GM13976 (cell line): Measurements from ENCODE around the gene PTRHD1.

ENCODE experiments used
- DNase-seq: peaks from one replicate; pipeline ENCODE4 v3.0.0; 2012; ENCODE audit warnings: low spot score
- in situ Hi-C: fragments of 300-500 bp; cut with MboI; formaldehyde crosslinking; loops from one replicate; pipeline ENCODE4 v1.12.0; 2022; ENCODE audit warnings: low sequenced_read_pairs, mixed read lengths, inconsistent platforms; ENCODE audit not compliant: unreplicated experiment
- TF ChIP-seq, protein P1 (sequence below): IDR thresholded peaks from 2 replicates; pipeline ENCODE4 v1.5.1; 2012; ENCODE audit warnings: borderline replicate concordance, mild to moderate bottlenecking; ENCODE audit not compliant: insufficient read depth; ENCODE audit errors: extremely low read depth, missing control alignments, control extremely low read depth

The PTRHD1 gene

DNA sequence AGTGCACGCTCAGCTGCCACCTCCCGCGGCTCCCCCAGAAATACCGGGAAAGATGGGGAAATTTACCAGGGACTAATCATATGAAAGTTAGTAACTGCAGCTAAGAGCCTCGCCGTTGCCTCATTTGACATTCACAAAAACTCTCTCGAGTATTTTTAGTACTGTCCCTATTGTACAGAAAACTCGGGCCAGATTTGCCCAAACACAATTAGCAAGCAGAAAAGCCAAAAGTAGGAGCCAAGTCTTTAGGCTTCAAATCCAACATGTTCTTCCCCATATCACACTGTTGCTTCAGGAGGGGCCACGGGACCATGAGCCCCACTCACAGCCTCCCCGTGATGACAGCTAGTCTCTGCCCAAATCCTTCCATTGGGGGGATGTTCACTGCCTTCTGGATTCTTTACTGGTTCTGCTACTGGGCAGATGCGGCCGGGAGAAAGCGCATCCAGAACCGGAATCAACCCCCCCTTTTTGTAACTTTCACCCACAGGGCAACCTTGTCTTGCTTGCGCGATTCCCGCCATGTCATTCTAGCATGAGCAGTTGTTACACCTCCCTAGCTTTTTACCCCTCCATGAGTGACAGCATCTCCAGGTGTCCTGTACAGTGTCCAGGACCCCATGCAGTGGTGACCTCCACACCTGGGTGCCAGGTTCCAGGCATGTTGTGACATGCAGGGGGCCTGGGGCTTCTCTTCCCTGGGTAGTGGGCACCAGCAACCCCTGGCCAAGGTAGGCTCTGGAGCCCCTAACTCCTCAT is 35.2 kb upstream of the PTRHD1 start:
- TF ChIP-seq, protein P1, sequence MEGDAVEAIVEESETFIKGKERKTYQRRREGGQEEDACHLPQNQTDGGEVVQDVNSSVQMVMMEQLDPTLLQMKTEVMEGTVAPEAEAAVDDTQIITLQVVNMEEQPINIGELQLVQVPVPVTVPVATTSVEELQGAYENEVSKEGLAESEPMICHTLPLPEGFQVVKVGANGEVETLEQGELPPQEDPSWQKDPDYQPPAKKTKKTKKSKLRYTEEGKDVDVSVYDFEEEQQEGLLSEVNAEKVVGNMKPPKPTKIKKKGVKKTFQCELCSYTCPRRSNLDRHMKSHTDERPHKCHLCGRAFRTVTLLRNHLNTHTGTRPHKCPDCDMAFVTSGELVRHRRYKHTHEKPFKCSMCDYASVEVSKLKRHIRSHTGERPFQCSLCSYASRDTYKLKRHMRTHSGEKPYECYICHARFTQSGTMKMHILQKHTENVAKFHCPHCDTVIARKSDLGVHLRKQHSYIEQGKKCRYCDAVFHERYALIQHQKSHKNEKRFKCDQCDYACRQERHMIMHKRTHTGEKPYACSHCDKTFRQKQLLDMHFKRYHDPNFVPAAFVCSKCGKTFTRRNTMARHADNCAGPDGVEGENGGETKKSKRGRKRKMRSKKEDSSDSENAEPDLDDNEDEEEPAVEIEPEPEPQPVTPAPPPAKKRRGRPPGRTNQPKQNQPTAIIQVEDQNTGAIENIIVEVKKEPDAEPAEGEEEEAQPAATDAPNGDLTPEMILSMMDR: no peak
- in situ Hi-C loops: loop anchor here (10.0 kb wide), 1 partner anchor 214 kb away; no protein-coding TSS in a partner anchor
- no peak for DNase-seq

DNA sequence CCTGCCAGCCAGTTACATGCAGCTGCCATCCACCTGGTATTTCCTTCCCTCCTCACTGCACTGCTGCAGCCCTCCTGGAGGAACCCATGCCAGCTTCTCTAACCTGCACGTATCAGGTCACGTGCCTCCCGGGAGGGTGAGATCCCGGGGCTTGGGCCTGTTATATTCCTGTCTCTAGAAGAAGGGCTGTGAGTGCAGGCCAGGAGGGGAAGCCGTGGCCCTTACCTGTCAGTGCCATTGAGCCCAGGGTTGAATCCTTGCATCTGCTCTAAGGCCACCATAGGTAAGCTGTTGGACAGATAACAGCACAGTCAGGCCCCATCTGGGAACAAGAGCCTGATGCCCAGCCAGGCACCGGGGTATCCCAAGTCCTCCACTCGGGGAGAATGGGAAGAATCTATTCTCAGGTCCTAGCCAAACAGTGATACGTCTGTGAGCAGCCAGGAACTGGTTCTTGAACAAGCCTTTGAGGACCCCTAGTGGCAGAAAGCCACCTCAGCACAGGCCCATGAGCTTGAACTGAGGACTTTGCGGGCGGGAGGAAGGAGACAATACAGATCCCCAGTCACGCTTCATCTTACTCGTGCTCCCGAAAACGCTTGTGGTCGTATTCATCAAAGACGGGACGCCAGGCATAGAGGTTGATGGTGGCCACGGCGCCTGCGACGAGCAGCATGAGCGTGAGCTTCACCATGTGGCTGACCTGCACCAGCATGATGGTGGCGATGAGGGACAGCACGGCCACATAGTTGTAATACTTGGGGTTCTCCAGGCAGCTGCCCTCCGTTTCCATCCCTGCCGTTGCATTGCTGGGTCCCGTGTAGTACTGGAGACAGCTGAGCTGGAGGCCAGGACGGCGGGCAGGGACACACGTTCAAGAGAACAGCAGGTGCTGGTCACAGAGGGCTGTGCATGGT is 34.4 kb upstream of the PTRHD1 start:
- in situ Hi-C loops: loop anchor here (10.0 kb wide), 1 partner anchor 213 kb away; no protein-coding TSS in a partner anchor
- TF ChIP-seq, protein P1: peak; percentile 91
- peak; percentile 89 for DNase-seq

DNA sequence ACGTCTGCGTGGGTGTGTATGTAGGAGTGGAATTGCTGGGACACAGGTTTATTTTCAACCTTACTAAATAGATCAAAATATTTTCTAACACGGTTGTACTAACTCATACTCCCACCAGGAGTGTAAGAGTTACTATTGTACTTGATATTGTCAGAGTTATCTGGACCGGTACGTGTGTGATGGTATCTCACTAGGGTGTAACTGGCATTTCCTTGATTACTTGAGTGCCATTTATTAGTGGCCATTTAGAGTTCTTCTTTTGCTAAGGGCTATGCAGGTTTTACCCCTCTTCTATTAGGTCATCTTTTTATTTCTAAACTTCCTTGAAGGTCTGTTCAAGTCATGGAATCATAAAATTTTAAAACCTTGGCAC is 33.6 kb upstream of the PTRHD1 start:
- in situ Hi-C loops: loop anchor here (10.0 kb wide), 1 partner anchor 212 kb away; no protein-coding TSS in a partner anchor
- TF ChIP-seq, protein P1: no peak
- DNase-seq: no peak

DNA sequence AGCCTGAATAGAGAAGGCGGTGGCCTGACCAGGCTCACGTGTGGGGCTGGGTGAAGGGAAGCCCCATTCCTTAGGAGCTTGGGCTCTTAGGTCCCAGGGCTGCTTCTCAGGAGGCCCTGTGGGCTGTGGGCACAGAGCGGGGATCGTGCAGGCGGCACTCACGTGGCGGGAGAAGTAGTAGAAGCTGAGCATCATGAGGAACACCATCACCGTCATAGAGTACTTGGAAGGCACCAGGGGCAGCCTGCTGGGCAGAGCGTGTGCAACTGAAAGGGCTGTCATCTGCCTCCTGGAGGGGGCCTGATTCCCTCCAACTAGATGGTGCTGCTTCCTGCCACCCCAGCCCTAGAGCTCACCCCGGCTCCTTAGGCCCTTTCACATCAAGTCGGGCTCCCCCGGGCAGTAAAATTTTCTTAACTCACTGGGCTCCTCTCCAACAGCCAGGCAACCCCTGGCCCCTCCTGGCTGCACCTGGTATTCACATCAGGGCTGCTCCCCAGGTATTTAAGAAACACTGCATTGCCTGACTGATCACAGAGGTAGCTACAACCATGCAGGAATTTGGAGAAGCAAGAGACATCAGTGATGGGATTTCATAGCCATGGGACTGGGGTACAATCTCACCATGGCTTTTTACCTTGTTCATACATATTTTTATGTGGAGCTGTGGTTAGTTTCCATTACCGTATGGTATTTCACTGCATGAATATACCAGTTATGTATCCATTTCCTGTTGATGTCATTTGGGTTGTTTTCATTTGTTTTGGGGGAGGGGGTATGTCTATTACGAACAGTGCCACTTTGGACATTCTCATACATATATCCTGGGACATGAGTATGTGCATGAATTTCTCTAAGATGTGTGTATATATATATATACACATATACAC is 32.9 kb upstream of the PTRHD1 start:
- DNase-seq: no peak
- TF ChIP-seq, protein P1: no peak
- in situ Hi-C loops: loop anchor here (10.0 kb wide), 1 partner anchor 211 kb away; no protein-coding TSS in a partner anchor

DNA sequence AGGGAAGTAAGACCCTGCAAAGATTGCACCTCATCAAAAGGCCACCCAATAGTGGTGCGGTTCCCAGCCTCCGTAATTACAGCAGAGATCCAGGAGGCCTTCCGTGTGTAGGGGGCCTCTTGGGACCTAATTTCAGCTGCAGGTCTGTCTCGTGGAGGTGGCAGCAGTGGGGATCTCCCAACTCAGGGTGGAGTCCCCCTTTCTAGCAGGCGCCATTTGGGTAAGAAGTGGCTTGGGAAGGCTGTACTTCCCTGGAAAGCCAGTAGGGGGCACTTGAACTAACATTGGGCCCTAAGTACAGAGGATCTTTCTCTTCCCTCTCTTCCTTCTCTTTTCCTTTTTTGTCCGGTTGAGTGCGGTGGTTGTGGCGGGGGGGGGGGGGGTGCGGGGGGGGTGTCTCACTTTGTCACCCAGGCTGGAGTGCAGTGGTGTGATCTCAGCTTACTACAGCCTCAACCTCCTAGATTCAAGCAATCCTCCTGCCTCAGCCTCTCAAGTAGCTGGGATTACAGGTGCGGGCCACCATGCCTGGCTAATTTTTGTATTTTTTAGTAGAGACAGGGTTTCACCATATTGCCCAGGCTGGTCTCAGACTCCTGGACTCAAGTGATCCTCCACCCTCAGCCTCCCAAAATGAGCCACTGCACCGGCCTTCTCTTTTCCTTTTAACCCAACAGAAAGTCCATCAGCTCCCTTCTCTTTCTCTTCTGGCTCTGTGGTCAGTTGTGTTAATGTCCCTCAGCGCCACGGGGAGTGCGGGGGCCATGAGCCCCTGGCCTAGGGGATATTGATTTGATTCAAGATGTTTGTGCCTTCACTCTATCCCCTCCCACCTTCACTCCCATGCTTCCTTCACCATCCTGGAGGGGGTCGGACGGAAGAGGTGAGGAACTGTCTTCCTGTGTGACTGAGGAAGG is 32.0 kb upstream of the PTRHD1 start:
- in situ Hi-C loops: loop anchor here (10.0 kb wide), 1 partner anchor 210 kb away; no protein-coding TSS in a partner anchor
- no peak for DNase-seq
- TF ChIP-seq, protein P1: peak; percentile 40
